KMS-11 (cell line): ENCODE measurements around the gene RPS6KA1.

Experiments used
- H2AFZ ChIP-seq: fragments of 200-600 bp; sonication (generic); 2 replicates; pipeline ENCODE4 v1.6.1; 2016; ENCODE audit warnings: antibody characterized with exemption, mixed run types, low read depth
- H3K27ac ChIP-seq: fragments of 200-600 bp; sonication (generic); 2 replicates; pipeline ENCODE4 v1.6.1; 2016; ENCODE audit warnings: mild to moderate bottlenecking, mixed run types
- H3K27me3 ChIP-seq: fragments of 200-600 bp; sonication (generic); 2 replicates; pipeline ENCODE4 v1.6.1; 2017; ENCODE audit warnings: mild to moderate bottlenecking, low read depth, mixed run types, moderate library complexity; ENCODE audit not compliant: insufficient read depth
- H3K36me3 ChIP-seq: fragments of 200-600 bp; sonication (generic); 2 replicates; pipeline ENCODE4 v1.6.1; 2017; ENCODE audit warnings: mild to moderate bottlenecking, mixed run types; ENCODE audit not compliant: insufficient read depth
- H3K4me1 ChIP-seq: fragments of 200-600 bp; sonication (generic); 2 replicates; pipeline ENCODE4 v1.6.1; 2016; ENCODE audit warnings: mild to moderate bottlenecking, low read depth, mixed run types; ENCODE audit not compliant: poor library complexity, severe bottlenecking
- H3K4me2 ChIP-seq: fragments of 200-600 bp; sonication (generic); 2 replicates; pipeline ENCODE4 v1.7.0; 2016; ENCODE audit warnings: mild to moderate bottlenecking, mixed run types
- H3K4me3 ChIP-seq: fragments of 200-600 bp; sonication (generic); IDR thresholded peaks from 2 replicates; pipeline ENCODE4 v1.6.1; 2017; ENCODE audit warnings: low read depth, low read length, mixed read lengths; ENCODE audit not compliant: insufficient read depth
- H3K79me2 ChIP-seq: fragments of 200-600 bp; sonication (generic); 2 replicates; pipeline ENCODE4 v1.6.1; 2016; ENCODE audit warnings: low read depth, mixed run types; ENCODE audit not compliant: insufficient read depth
- H3K9ac ChIP-seq: fragments of 200-600 bp; sonication (generic); 2 replicates; pipeline ENCODE4 v1.6.1; 2016; ENCODE audit warnings: mild to moderate bottlenecking, mixed run types
- H4K20me1 ChIP-seq: fragments of 200-600 bp; sonication (generic); 2 replicates; pipeline ENCODE4 v1.6.1; 2016; ENCODE audit warnings: mild to moderate bottlenecking, mixed run types; ENCODE audit not compliant: insufficient read depth
- CTCF ChIP-seq: fragments of 200-600 bp; sonication (generic); conservative IDR thresholded peaks from 2 replicates; pipeline ENCODE4 v1.6.1; 2017; ENCODE audit warnings: low read depth, mild to moderate bottlenecking, antibody characterized with exemption, low read length, moderate library complexity, mixed read lengths

Gene RPS6KA1

GRCh38 chr1:26536521-26536920, 7.0 kb downstream of the RPS6KA1 start:
- TF ChIP-seq CTCF, result no peak
- no peaks in the 10 kb centered on the region for H3K36me3 ChIP-seq
- no peak overlapping the region for H3K27ac ChIP-seq
- no peaks in the 10 kb centered on the region for H3K27me3 ChIP-seq
- no peak overlapping the region for H3K4me3 ChIP-seq
- no peaks in the 10 kb centered on the region for H3K79me2 ChIP-seq
- H4K20me1 ChIP-seq, result no peaks in the 10 kb centered on the region
- no peak overlapping the region for H2AFZ ChIP-seq
- H3K9ac ChIP-seq, result no peak overlapping the region
- H3K4me1 ChIP-seq, result peaks cover 52% of the 10 kb centered on the region
- H3K4me2 ChIP-seq, result no peak overlapping the region

- H3K9ac ChIP-seq, result no peak overlapping the region
- H3K27me3 ChIP-seq, result no peaks in the 10 kb centered on the region
- no peak overlapping the region for H3K4me3 ChIP-seq
- no peaks in the 10 kb centered on the region for H3K36me3 ChIP-seq
- no peak overlapping the region for H3K4me2 ChIP-seq
- no peak overlapping the region for H3K27ac ChIP-seq
- no peak overlapping the region for H2AFZ ChIP-seq
- no peaks in the 10 kb centered on the region for H3K79me2 ChIP-seq
- H3K4me1 ChIP-seq, result peaks cover 59% of the 10 kb centered on the region
- no peak; the same call in 1 of the 2 replicates for TF ChIP-seq CTCF
- no peaks in the 10 kb centered on the region for H4K20me1 ChIP-seq
Observed at GRCh38 chr1:26537951-26538352, 8.4 kb downstream of the RPS6KA1 start.

- H2AFZ ChIP-seq, result no peak overlapping the region
- no peaks in the 10 kb centered on the region for H3K27me3 ChIP-seq
- TF ChIP-seq CTCF, result peak; percentile 67
- H3K36me3 ChIP-seq, result no peaks in the 10 kb centered on the region
- H3K79me2 ChIP-seq, result no peaks in the 10 kb centered on the region
- peaks cover 56% of the 10 kb centered on the region for H3K4me1 ChIP-seq
- no peak overlapping the region for H3K27ac ChIP-seq
- H3K4me2 ChIP-seq, result no peak overlapping the region; the same call in 1 of the 2 replicates
- H3K9ac ChIP-seq, result no peak overlapping the region
- H3K4me3 ChIP-seq, result no peak overlapping the region
- no peaks in the 10 kb centered on the region for H4K20me1 ChIP-seq
Observed at GRCh38 chr1:26538480-26539412, 9.2 kb downstream of the RPS6KA1 start.

- no peaks in the 10 kb centered on the region for H4K20me1 ChIP-seq
- no peak overlapping the region for H3K4me3 ChIP-seq
- peak overlapping the region; percentile 43; the same call in 1 of the 2 replicates for H3K27ac ChIP-seq
- no peak overlapping the region for H3K9ac ChIP-seq
- no peaks in the 10 kb centered on the region for H3K27me3 ChIP-seq
- TF ChIP-seq CTCF, result no peak
- H3K79me2 ChIP-seq, result no peaks in the 10 kb centered on the region
- H2AFZ ChIP-seq, result no peak overlapping the region
- peaks cover 52% of the 10 kb centered on the region for H3K4me1 ChIP-seq
- H3K4me2 ChIP-seq, result peak overlapping the region; percentile 44
- no peaks in the 10 kb centered on the region for H3K36me3 ChIP-seq
Observed at GRCh38 chr1:26539722-26540121, 10.2 kb downstream of the RPS6KA1 start.
